ENCODE data around the gene GPR34.
"Not testable (repeated sequence)": the region's sequence is repeated elsewhere in the genome, so short reads cannot be mapped to it uniquely, and the experiment has no call there.

Gene GPR34, protein sequence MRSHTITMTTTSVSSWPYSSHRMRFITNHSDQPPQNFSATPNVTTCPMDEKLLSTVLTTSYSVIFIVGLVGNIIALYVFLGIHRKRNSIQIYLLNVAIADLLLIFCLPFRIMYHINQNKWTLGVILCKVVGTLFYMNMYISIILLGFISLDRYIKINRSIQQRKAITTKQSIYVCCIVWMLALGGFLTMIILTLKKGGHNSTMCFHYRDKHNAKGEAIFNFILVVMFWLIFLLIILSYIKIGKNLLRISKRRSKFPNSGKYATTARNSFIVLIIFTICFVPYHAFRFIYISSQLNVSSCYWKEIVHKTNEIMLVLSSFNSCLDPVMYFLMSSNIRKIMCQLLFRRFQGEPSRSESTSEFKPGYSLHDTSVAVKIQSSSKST

DNA sequence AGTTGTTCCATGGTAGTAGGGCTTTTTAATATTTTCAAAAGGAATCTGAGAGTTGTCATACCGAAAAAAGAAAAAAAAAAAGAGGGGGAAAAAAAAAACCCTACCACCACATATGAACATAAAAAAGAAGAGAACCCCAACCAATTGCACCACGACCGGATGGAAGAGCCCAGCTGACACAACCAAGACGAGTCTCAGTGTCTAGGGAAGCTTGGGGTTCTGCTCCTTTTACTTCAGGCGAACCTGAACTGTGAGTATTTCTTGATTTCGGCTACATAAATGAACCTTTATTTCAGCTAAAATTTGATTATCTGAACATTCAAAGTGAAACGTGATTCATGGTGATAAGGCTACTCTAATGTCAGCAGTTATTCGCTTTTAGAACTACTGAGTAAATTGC is at the start of gene GPR34:
TSS of gene GPR34 (plus strand) at position 139 of the 400 bp plus-strand sequence. CDS start 6,661 bp downstream, outside the sequence.
- H3F3A ChIP-seq (ENCODE audit: low read depth): no peaks in the 10 kb centered on the region
- H3K36me3 ChIP-seq (ENCODE audit: insufficient read depth, low read length): no peaks in the 10 kb centered on the region
- H3K9me2 ChIP-seq (replicated peaks; ENCODE audit: low read depth, low read length): no peaks in the 10 kb centered on the region
- no peaks in the 10 kb centered on the region for H3K79me2 ChIP-seq (ENCODE audit: insufficient read depth, low read length)
- TF ChIP-seq EZH2phosphoT487 (IDR thresholded peaks at IDR 0.05; ENCODE audit: borderline replicate concordance): no peak
- no peaks in the 10 kb centered on the region for H4K20me1 ChIP-seq (ENCODE audit: insufficient read depth, low read length, poor library complexity, severe bottlenecking)
- H3K4me1 ChIP-seq (ENCODE audit: insufficient read depth, low read length, poor library complexity, severe bottlenecking): no peaks in the 10 kb centered on the region
- no peak within 1 kb of the TSS for H3K4me3 ChIP-seq (ENCODE audit: low read length, poor library complexity, severe bottlenecking)
- no peak within 1 kb of the TSS for H2AFZ ChIP-seq (ENCODE audit: low read length)
- H3K9me3 ChIP-seq (ENCODE audit: insufficient read depth, low read depth, low read length): no peaks in the 10 kb centered on the region
- no peaks in the 10 kb centered on the region for H3K27me3 ChIP-seq (ENCODE audit: insufficient read depth, low read length, poor library complexity, severe bottlenecking)
- no peak within 1 kb of the TSS for H3K9ac ChIP-seq (ENCODE audit: low read depth, low read length, poor library complexity, severe bottlenecking)
- no peak within 1 kb of the TSS for H3K4me2 ChIP-seq (ENCODE audit: low read depth, low read length, poor library complexity, severe bottlenecking)

DNA sequence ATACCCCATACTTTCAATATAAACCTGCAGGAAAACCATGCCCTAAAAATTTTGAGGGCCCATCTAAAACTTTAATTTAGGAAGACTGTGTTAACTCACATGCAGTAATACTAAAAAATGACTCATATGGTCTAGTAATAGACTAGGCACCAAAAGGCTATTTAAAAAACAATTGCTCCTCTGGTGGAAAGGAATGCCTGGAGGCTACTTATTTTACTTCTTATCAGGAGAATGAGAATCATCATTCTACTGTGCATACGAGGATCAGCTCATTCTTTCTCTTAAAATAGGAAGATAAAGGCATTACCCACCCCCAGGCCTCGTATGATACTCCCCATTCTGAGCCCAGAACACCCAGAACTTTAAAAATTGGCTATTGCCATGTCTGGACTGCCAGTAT is 42.6 kb upstream of the GPR34 start:
- H3K9me3 ChIP-seq (ENCODE audit: insufficient read depth, low read depth, low read length); H4K20me1 ChIP-seq (ENCODE audit: insufficient read depth, low read length, poor library complexity, severe bottlenecking); H3F3A ChIP-seq (ENCODE audit: low read depth); H3K4me1 ChIP-seq (ENCODE audit: insufficient read depth, low read length, poor library complexity, severe bottlenecking); H3K27me3 ChIP-seq (ENCODE audit: insufficient read depth, low read length, poor library complexity, severe bottlenecking); H2AFZ ChIP-seq (ENCODE audit: low read length); H3K9me2 ChIP-seq (replicated peaks; ENCODE audit: low read depth, low read length); H3K36me3 ChIP-seq (ENCODE audit: insufficient read depth, low read length); H3K4me3 ChIP-seq (ENCODE audit: low read length, poor library complexity, severe bottlenecking); H3K79me2 ChIP-seq (ENCODE audit: insufficient read depth, low read length); H3K9ac ChIP-seq (ENCODE audit: low read depth, low read length, poor library complexity, severe bottlenecking); H3K4me2 ChIP-seq (ENCODE audit: low read depth, low read length, poor library complexity, severe bottlenecking): not testable (repeated sequence)

DNA sequence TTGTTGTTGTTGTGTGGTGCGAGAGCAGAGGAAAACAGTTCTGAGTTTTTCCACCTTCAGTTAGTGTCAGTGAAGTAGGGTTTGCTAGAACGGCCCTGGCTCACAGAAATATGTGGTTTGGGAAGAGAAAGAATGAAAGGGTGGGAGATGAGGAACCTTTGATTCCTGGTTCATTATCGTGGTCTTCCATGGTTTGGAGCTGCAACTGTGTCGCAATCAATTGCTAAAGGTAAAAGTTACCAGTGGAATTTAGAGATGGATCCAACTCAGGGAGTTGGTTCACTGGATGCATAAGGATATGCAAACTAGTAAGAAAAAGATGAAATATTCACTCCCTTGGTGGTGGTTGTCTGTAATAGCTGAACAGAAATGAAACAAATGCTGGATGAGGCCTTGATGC is 35.6 kb upstream of the GPR34 start:
- Histone ChIP-seq H3K9ac (ENCODE audit: low read depth, low read length, poor library complexity, severe bottlenecking) (no peak overlapping the region), H3K79me2 (ENCODE audit: insufficient read depth, low read length) (no peaks in the 10 kb centered on the region), H3K9me3 (ENCODE audit: insufficient read depth, low read depth, low read length) (no peaks in the 10 kb centered on the region), H3K36me3 (ENCODE audit: insufficient read depth, low read length) (peaks cover 13% of the 10 kb centered on the region; the same call in 1 of the 2 replicates), H2AFZ (ENCODE audit: low read length) (no peak overlapping the region), H3K4me3 (ENCODE audit: low read length, poor library complexity, severe bottlenecking) (no peak overlapping the region), H3K27me3 (ENCODE audit: insufficient read depth, low read length, poor library complexity, severe bottlenecking) (no peaks in the 10 kb centered on the region), H3K9me2 (replicated peaks; ENCODE audit: low read depth, low read length) (no peaks in the 10 kb centered on the region), H3K4me1 (ENCODE audit: insufficient read depth, low read length, poor library complexity, severe bottlenecking) (no peaks in the 10 kb centered on the region), H3K4me2 (ENCODE audit: low read depth, low read length, poor library complexity, severe bottlenecking) (no peak overlapping the region), H4K20me1 (ENCODE audit: insufficient read depth, low read length, poor library complexity, severe bottlenecking) (no peaks in the 10 kb centered on the region), H3F3A (ENCODE audit: low read depth) (no peaks in the 10 kb centered on the region)
- no peak for TF ChIP-seq EZH2phosphoT487 (IDR thresholded peaks at IDR 0.05; ENCODE audit: borderline replicate concordance)
- TF ChIP-seq, protein P1, sequence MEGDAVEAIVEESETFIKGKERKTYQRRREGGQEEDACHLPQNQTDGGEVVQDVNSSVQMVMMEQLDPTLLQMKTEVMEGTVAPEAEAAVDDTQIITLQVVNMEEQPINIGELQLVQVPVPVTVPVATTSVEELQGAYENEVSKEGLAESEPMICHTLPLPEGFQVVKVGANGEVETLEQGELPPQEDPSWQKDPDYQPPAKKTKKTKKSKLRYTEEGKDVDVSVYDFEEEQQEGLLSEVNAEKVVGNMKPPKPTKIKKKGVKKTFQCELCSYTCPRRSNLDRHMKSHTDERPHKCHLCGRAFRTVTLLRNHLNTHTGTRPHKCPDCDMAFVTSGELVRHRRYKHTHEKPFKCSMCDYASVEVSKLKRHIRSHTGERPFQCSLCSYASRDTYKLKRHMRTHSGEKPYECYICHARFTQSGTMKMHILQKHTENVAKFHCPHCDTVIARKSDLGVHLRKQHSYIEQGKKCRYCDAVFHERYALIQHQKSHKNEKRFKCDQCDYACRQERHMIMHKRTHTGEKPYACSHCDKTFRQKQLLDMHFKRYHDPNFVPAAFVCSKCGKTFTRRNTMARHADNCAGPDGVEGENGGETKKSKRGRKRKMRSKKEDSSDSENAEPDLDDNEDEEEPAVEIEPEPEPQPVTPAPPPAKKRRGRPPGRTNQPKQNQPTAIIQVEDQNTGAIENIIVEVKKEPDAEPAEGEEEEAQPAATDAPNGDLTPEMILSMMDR (conservative IDR thresholded peaks at IDR 0.05; ENCODE audit: low read length): no peak

DNA sequence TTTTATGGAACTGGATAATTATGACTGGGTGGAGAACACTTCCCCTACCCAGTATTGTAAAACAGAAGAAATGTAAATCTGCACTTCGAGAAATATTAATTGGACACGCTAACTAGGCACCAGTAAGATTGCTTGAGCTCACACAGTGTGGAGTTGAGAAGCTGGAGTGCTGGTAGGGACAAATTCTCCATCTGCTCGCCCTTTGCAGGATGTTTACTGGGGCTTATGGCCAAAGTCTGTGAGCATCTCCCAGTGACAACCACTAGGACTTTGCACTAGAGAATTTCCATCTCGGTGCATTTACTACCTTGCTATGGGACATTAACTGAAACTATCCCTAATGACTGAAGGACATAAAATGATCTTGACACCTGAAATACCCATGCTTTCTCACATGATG is 33.7 kb upstream of the GPR34 start:
- Histone ChIP-seq H3K9ac (ENCODE audit: low read depth, low read length, poor library complexity, severe bottlenecking) (no peak overlapping the region), H3K27me3 (ENCODE audit: insufficient read depth, low read length, poor library complexity, severe bottlenecking) (no peaks in the 10 kb centered on the region), H3K79me2 (ENCODE audit: insufficient read depth, low read length) (no peaks in the 10 kb centered on the region), H3K36me3 (ENCODE audit: insufficient read depth, low read length) (peaks cover 27% of the 10 kb centered on the region; the same call in 1 of the 2 replicates), H4K20me1 (ENCODE audit: insufficient read depth, low read length, poor library complexity, severe bottlenecking) (no peaks in the 10 kb centered on the region), H3K9me3 (ENCODE audit: insufficient read depth, low read depth, low read length) (no peaks in the 10 kb centered on the region), H3K4me1 (ENCODE audit: insufficient read depth, low read length, poor library complexity, severe bottlenecking) (no peaks in the 10 kb centered on the region), H3F3A (ENCODE audit: low read depth) (no peaks in the 10 kb centered on the region), H3K4me2 (ENCODE audit: low read depth, low read length, poor library complexity, severe bottlenecking) (no peak overlapping the region), H3K9me2 (replicated peaks; ENCODE audit: low read depth, low read length) (no peaks in the 10 kb centered on the region), H3K4me3 (ENCODE audit: low read length, poor library complexity, severe bottlenecking) (no peak overlapping the region), H2AFZ (ENCODE audit: low read length) (no peak overlapping the region)
- TF ChIP-seq, protein P1 (conservative IDR thresholded peaks at IDR 0.05; ENCODE audit: low read length): no peak
- no peak for TF ChIP-seq EZH2phosphoT487 (IDR thresholded peaks at IDR 0.05; ENCODE audit: borderline replicate concordance)

Measured in Loucy (cell line).